ENCODE data around the gene DENND1A.
"Not testable (repeated sequence)": the region's sequence is repeated elsewhere in the genome, so short reads cannot be mapped to it uniquely, and the experiment has no call there.

DENND1A gene

DNA sequence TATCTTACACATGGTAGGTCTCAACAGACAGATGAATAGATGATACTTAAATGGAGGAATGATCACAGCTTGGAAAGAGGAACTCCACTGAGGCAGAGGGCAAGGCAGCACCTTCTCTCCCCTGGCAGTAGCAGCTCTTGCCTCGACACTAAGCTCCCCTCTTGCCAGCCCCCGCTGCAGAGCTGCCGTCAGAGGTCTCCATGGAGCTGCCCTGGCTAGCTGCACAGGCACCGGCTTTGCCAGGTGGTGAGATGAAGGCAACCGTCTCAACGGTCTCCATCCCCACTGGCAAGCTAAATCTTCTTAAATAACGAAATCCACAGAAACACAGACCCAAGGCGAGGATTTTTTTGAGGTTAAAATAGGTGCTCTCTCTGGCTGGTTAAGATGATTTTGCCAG lies 492.7 kb downstream of the DENND1A start:
- no peak for DNase-seq (ENCODE audit: low read depth)
- no peak overlapping the region for H3K4me3 ChIP-seq (ENCODE audit: low read depth, low read length)
- TF ChIP-seq, protein P1, sequence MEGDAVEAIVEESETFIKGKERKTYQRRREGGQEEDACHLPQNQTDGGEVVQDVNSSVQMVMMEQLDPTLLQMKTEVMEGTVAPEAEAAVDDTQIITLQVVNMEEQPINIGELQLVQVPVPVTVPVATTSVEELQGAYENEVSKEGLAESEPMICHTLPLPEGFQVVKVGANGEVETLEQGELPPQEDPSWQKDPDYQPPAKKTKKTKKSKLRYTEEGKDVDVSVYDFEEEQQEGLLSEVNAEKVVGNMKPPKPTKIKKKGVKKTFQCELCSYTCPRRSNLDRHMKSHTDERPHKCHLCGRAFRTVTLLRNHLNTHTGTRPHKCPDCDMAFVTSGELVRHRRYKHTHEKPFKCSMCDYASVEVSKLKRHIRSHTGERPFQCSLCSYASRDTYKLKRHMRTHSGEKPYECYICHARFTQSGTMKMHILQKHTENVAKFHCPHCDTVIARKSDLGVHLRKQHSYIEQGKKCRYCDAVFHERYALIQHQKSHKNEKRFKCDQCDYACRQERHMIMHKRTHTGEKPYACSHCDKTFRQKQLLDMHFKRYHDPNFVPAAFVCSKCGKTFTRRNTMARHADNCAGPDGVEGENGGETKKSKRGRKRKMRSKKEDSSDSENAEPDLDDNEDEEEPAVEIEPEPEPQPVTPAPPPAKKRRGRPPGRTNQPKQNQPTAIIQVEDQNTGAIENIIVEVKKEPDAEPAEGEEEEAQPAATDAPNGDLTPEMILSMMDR (IDR thresholded peaks at IDR 0.05; ENCODE audit: low read depth, low read length, missing control alignments), result no peak
- in situ Hi-C loops (cut with HindIII; ENCODE audit: low sequenced_read_pairs), result no loop called here

DNA sequence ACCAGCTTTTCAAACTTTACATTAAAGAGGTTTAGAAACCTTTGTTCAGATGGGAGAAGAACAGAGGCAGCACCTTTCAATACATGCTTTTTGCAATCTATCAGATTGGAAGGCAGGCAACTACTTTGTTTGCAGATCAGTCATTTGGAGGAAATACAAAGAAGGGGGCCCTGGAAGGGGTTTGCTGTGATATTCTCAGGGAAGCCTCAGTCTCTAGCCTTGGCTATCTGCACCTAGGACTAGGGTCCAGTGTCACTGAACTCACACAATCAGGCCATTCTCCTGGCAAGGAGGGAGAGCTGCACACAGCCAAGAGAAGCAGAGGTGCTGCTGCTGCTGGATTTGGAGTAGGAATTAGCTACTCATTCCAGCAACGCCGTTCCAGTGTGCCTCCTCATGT lies 494.5 kb downstream of the DENND1A start:
- TF ChIP-seq, protein P1 (IDR thresholded peaks at IDR 0.05; ENCODE audit: low read depth, low read length, missing control alignments), result no peak
- no peak overlapping the region for H3K4me3 ChIP-seq (ENCODE audit: low read depth, low read length)
- DNase-seq (ENCODE audit: low read depth), result no peak
- in situ Hi-C loops (cut with HindIII; ENCODE audit: low sequenced_read_pairs), result no loop called here

DNA sequence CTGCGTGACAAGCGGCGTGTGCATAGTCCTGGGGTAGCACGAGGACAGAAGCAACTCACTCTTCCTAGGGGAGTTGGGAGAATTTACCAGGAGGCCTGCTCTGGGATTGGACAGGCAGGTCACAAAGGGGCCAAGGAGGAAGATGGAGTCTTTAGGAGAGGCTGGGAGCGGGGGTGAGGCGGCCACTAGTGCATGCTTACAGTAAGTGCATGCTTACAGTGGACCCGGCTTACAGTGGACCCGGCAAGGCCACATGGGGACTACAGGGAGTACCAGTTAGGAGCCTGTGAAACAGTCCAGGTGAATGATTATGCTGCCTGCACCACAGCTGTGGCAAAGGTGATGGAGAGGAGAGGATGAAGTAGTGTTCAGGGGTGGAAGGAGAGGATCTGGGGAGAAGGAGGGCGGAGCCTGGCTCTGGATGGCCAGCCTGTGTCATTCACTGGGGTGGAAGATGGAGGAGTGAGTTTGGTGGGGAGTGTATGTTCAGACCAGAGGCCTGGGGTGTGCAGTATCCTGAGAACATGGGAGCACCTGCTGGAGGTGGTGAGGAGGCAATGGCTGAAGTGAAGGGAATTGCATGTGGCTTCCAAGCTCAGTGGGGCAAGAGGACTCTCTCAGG lies 495.2 kb downstream of the DENND1A start:
- in situ Hi-C loops (cut with HindIII; ENCODE audit: low sequenced_read_pairs), result no loop called here

DNA sequence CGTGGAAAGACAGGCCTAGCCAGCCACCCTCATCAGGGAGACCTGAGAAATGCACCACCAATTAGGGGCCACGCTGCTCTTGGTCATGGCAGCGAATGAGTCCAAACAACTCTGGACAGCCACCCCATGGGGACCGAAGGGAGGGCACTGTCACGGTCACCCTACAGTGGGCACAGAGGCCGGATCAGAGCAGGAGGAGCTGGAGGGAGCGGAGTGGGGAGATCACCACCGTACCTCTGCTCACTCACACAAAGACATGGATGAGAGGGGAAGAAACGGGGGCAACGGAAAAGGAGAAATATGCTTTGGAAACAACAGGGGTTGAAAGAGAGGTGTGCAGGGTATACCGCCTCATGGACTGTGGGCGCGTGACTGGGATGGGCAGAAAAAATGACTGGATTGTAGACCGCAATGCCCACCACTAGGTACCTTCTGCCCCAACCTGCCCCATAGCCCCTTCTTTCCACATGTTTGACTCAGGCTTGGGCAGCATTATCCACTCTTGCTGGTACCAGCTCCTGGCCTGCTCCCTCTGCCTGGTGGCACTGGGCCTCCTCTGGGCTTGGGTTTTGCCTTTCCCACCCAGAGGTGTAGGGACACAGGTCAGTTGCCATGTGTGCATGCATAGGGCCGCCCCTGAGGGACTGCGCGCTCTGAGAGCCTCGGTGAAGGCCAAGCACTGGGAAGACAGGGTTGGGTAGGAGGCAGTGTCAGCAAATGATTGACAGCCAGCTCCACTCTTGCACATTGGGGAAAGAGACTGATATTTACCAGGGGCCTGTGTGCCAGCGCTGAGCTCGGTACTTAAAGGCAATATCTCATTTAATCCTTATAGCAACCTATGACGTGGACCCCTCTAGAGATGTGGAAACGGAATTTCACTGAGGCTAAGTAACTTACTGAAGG lies 497.3 kb downstream of the DENND1A start:
- DNase-seq (ENCODE audit: low read depth), result no peak
- in situ Hi-C loops (cut with HindIII; ENCODE audit: low sequenced_read_pairs), result no loop called here
- no peak overlapping the region for H3K4me3 ChIP-seq (ENCODE audit: low read depth, low read length)
- TF ChIP-seq, protein P1 (IDR thresholded peaks at IDR 0.05; ENCODE audit: low read depth, low read length, missing control alignments), result no peak

More for the DNA sequence above, 495.2 kb downstream of the DENND1A start:
- H3K4me3 ChIP-seq (ENCODE audit: low read depth, low read length), result no peak overlapping the region
- TF ChIP-seq, protein P1 (IDR thresholded peaks at IDR 0.05; ENCODE audit: low read depth, low read length, missing control alignments), result peak; percentile 32
- DNase-seq (ENCODE audit: low read depth), result no peak

DNA sequence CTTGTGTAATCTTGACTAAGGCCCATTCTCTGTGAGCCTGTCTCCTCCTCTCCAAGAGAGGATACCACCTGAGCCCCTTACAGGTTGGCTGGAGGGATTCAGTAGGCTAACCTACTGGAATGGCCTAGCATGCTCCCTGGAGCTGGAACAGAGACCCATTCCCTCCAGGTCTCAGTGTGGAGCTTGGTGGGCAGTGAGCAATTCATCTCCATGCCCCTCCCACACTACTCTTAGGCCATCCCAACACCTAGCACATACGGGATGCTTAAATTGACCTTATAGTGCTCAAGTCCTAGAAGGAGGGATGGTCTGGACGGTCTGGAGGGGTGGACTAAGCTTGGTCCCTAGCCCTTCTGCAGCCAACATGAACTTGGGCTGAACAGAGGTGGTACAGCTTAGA lies 498.3 kb downstream of the DENND1A start:
- in situ Hi-C loops (cut with HindIII; ENCODE audit: low sequenced_read_pairs), result no loop called here
- TF ChIP-seq, protein P1 (IDR thresholded peaks at IDR 0.05; ENCODE audit: low read depth, low read length, missing control alignments), result no peak
- no peak overlapping the region for H3K4me3 ChIP-seq (ENCODE audit: low read depth, low read length)
- DNase-seq (ENCODE audit: low read depth), result no peak

DNA sequence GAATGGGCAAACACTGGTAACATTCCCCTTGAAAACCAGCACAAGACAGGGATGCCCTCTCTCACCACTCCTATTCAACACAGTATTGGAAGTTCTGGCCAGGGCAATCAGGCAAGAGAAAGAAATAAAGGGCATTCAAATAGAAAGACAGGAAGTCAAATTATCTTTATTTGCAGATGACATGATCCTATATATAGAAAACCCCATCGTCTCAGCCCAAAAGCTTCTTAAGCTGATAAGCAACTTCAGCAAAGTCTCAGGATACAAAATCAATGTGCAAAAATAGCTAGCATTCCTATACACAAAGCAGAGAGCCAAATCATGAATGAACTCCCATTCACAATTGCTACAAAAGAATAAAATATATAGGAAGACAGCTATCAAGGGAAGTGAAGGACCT lies 501.5 kb downstream of the DENND1A start:
- H3K4me3 ChIP-seq (ENCODE audit: low read depth, low read length); DNase-seq (ENCODE audit: low read depth); in situ Hi-C loops (cut with HindIII; ENCODE audit: low sequenced_read_pairs): not testable (repeated sequence)

DNA sequence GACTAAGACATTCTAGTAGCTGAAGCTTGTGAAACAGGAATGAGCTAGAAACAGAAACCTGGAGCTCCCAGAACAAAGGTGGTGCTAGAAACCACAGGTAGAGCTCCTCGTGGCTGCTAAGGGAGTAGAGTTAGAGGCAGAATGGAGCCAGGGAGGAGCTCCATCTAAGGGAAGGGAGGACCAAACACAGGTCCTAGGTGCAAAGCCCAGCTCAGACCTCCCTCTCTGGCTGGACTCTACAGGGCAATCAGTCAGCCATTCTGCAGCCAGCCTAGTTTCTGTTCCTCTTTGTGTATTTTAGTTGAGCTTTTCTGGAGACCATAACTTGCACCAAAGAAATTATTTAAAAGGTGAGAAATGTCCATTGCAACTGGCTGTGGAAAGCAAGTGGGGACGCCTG lies 503.5 kb downstream of the DENND1A start:
- H3K4me3 ChIP-seq (ENCODE audit: low read depth, low read length), result no peak overlapping the region
- TF ChIP-seq, protein P1 (IDR thresholded peaks at IDR 0.05; ENCODE audit: low read depth, low read length, missing control alignments), result no peak
- in situ Hi-C loops (cut with HindIII; ENCODE audit: low sequenced_read_pairs), result no loop called here
- DNase-seq (ENCODE audit: low read depth), result no peak
